NCI-H526 treated with DMSO at 0.1 percent for 48 hours (cell line): ENCODE measurements around the gene ZGPAT.
"Not testable (repeated sequence)": the region's sequence is repeated elsewhere in the genome, so short reads cannot be mapped to it uniquely, and the experiment has no call there.

Experiments
- DNase-seq: peaks from one replicate; lab custom pipeline; 2025; lab: John Stamatoyannopoulos, UW

ZGPAT gene

GRCh38 chr20:63703471-63703975 is 4.3 kb upstream of the ZGPAT start:
- no peak for DNase-seq

GRCh38 chr20:63703976-63704748 is 3.7 kb upstream of the ZGPAT start:
- no peak for DNase-seq

- no peak for DNase-seq
Observed at GRCh38 chr20:63704749-63705117, 3.1 kb upstream of the ZGPAT start.

GRCh38 chr20:63705232-63706026 is 2.4 kb upstream of the ZGPAT start:
- DNase-seq: no peak

GRCh38 chr20:63706027-63706695 is 1.7 kb upstream of the ZGPAT start:
- no peak for DNase-seq

- DNase-seq: peak; percentile 38
Observed at GRCh38 chr20:63706852-63707557, 834 bp upstream of the ZGPAT start.

GRCh38 chr20:63708301-63709148 is 686 bp downstream of the ZGPAT start:
- DNase-seq: no peak

- DNase-seq: no peak
Observed at GRCh38 chr20:63709149-63709527, 1.3 kb downstream of the ZGPAT start.

GRCh38 chr20:63711085-63711645 is 3.3 kb downstream of the ZGPAT start:
- DNase-seq: no peak

- DNase-seq: no peak
Observed at GRCh38 chr20:63712191-63712590, 4.4 kb downstream of the ZGPAT start.

GRCh38 chr20:63714858-63715257 is 7.0 kb downstream of the ZGPAT start:
- DNase-seq: no peak

- DNase-seq: no peak
Observed at GRCh38 chr20:63718996-63719395, 11.2 kb downstream of the ZGPAT start.

GRCh38 chr20:63722967-63723622 is 15.3 kb downstream of the ZGPAT start:
- not testable (repeated sequence) for DNase-seq

GRCh38 chr20:63730189-63730733 is 22.4 kb downstream of the ZGPAT start:
- not testable (repeated sequence) for DNase-seq

- no peak for DNase-seq
Observed at GRCh38 chr20:63731410-63731809, 23.6 kb downstream of the ZGPAT start.

GRCh38 chr20:63732118-63733095 is 24.6 kb downstream of the ZGPAT start:
- DNase-seq: no peak

GRCh38 chr20:63733117-63733516 is 25.3 kb downstream of the ZGPAT start:
- no peak for DNase-seq

GRCh38 chr20:63733579-63734081 is 25.8 kb downstream of the ZGPAT start:
- no peak for DNase-seq
